ENCODE results near the gene ADCY2. TPM values are rescaled to one million over a fixed set of nuclear protein-coding genes. Genes with fewer than 3 reads are reported as not detected.

ADCY2 gene
- total RNA-seq (ENCODE audit: insufficient read depth, low replicate concordance) = 4.6 TPM

- peak; percentile 14 for DNase-seq (ENCODE audit: low spot score)
Measured at GRCh38 chr5:7395947-7396712, at the start of gene ADCY2. Gene ADCY2, plus strand, starts transcription at chr5:7396138. Its CDS starts 159 bp downstream, at chr5:7396297.

- no peak for DNase-seq (ENCODE audit: low spot score)
Measured at GRCh38 chr5:7347377-7347776, 48.6 kb upstream of the ADCY2 start.

GRCh38 chr5:7348168-7348854, 47.6 kb upstream of the ADCY2 start:
- DNase-seq (ENCODE audit: low spot score) = peak; percentile 2

GRCh38 chr5:7361593-7361992, 34.3 kb upstream of the ADCY2 start:
- no peak for DNase-seq (ENCODE audit: low spot score)

- DNase-seq (ENCODE audit: low spot score) = no peak
Measured at GRCh38 chr5:7363067-7363677, 32.8 kb upstream of the ADCY2 start.

GRCh38 chr5:7364226-7364875, 31.6 kb upstream of the ADCY2 start:
- no peak for DNase-seq (ENCODE audit: low spot score)

GRCh38 chr5:7367780-7368179, 28.2 kb upstream of the ADCY2 start:
- no peak for DNase-seq (ENCODE audit: low spot score)

- DNase-seq (ENCODE audit: low spot score) = no peak
Measured at GRCh38 chr5:7372399-7372798, 23.5 kb upstream of the ADCY2 start.

- no peak for DNase-seq (ENCODE audit: low spot score)
Measured at GRCh38 chr5:7374186-7374585, 21.8 kb upstream of the ADCY2 start.

GRCh38 chr5:7375457-7375856, 20.5 kb upstream of the ADCY2 start:
- no peak for DNase-seq (ENCODE audit: low spot score)

GRCh38 chr5:7376871-7377270, 19.1 kb upstream of the ADCY2 start:
- DNase-seq (ENCODE audit: low spot score) = no peak

GRCh38 chr5:7377761-7378160, 18.2 kb upstream of the ADCY2 start:
- DNase-seq (ENCODE audit: low spot score) = no peak

- DNase-seq (ENCODE audit: low spot score) = no peak
Measured at GRCh38 chr5:7382588-7382987, 13.3 kb upstream of the ADCY2 start.

GRCh38 chr5:7385681-7386080, 10.3 kb upstream of the ADCY2 start:
- no peak for DNase-seq (ENCODE audit: low spot score)

- no peak for DNase-seq (ENCODE audit: low spot score)
Measured at GRCh38 chr5:7388553-7388952, 7.4 kb upstream of the ADCY2 start.

GRCh38 chr5:7391215-7391614, 4.7 kb upstream of the ADCY2 start:
- no peak for DNase-seq (ENCODE audit: low spot score)

GRCh38 chr5:7391814-7392692, 3.9 kb upstream of the ADCY2 start:
- DNase-seq (ENCODE audit: low spot score) = peak; percentile 56

- no peak for DNase-seq (ENCODE audit: low spot score)
Measured at GRCh38 chr5:7392693-7393024, 3.3 kb upstream of the ADCY2 start.

- DNase-seq (ENCODE audit: low spot score) = no peak
Measured at GRCh38 chr5:7393921-7394799, 1.8 kb upstream of the ADCY2 start.

GRCh38 chr5:7394889-7395431, 978 bp upstream of the ADCY2 start:
- DNase-seq (ENCODE audit: low spot score) = no peak

All from umbilical cord (tissue), 2 donors.